Smooth muscle cell of the brain vasculature (primary cell): ENCODE measurements around the gene SPATA21.
"Not testable (repeated sequence)": the region's sequence is repeated elsewhere in the genome, so short reads cannot be mapped to it uniquely, and the experiment has no call there.

ENCODE experiments used
- DNase-seq: peaks from one replicate; pipeline ENCODE4 v3.0.0-alpha.2; 2012; ENCODE audit warnings: low read depth, low spot score

SPATA21 gene

DNA sequence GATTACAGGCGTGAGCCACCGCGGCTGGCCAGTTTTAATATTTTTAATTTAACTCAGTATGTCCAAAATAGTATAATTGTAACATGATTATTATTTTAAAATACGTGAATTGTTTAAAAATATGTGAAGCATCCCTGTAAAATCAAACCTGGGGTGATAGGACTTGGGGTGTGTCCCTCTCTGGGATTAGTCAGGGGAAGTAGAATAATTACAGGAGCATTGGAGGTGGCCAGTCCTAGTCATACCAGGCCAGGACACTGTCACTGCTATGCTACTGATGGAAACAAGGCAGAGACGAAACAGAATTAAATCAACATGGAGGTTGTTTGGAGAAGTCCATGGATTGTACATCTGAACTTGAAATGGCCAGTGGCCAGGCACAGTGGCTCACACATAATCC, 53.3 kb downstream of the SPATA21 start:
- no peak for DNase-seq

DNA sequence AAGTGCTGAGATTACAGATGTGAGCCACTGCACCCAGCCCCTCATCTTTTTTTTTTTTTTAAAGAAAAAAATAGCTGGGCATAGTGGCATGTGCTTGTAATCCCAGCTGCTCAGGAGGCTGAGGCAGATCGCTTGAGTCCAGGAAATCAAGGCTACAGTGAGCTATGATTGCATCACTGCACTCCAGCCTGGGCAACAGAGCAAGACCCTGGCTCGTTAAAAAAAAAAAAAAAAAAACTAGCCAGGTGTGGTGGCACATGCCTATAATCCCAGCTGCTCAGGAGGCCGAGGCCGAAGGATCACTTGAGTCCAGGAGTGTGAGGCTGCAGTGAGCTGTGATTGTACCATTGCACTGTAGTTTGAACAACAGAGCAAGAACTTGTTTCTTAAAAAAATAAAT, 56.4 kb downstream of the SPATA21 start:
- DNase-seq, result no peak

GRCh38 chr1:16378443-16378842, 58.8 kb downstream of the SPATA21 start:
- DNase-seq, result no peak

DNA sequence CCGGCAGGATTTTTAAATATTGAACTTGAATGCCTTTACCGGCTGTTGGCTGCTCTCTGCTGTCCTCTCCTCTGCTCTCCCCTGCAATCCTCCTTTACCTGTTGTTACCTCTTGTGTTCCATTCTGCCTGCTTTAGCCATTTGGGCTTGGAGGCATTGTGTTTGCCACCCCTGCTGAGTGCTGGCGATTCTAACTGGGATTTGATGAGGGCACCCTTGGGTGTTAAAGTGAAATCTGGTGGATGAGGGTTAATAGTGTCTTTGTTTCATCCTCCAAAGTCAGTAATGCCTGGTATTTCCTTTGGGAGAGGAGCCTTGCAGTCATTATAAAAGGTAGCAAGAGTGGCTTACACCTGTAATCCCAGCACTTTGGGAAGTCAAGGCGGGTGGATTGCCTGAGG, 60.3 kb downstream of the SPATA21 start:
- DNase-seq, result no peak

- DNase-seq, result no peak
Observed at GRCh38 chr1:16375521-16376340, 61.5 kb downstream of the SPATA21 start.

- no peak for DNase-seq
Observed at GRCh38 chr1:16374266-16374665, 63.0 kb downstream of the SPATA21 start.

DNA sequence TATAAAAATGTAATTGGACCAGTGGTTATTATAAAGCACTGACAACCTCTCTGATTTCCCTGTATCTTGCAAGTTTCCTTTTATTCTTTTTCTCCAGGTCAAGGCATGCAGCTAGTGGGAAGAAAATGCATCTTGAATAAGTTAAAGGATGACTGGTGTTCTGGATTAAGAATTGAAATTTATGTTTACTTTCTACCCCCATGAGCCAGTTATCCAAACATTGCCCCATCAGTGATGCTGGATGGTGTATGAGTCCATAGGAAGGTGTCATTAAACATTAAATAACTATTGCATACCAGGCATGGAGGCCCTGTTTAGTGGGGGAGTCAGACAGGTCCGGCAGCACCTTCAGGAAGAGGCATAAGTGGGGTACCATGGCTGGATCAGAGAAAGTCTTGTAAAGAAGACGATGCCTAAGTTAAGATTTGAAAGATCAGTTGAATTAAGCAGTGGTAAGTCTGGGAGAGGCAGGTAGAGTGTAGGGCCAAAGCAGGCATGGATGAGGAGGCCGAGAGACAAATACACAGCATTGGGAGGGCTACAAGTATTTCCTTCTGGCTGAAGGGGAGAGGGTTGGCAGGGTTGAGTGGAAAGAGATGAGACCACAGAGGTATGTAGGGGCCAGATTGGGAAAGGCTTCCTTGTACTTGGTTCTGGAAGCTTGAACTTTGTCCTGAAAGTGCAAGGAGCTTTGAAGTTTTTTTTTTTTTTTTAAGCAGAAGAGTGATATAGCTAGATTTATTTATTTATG, 64.5 kb downstream of the SPATA21 start:
- no peak for DNase-seq

- DNase-seq, result no peak
Observed at GRCh38 chr1:16371725-16372124, 65.5 kb downstream of the SPATA21 start.

- DNase-seq, result no peak
Observed at GRCh38 chr1:16369821-16370220, 67.4 kb downstream of the SPATA21 start.

GRCh38 chr1:16367968-16368890, 69.0 kb downstream of the SPATA21 start:
- no peak for DNase-seq

- DNase-seq, result peak; percentile 71
Observed at GRCh38 chr1:16367258-16367967, 69.8 kb downstream of the SPATA21 start.

DNA sequence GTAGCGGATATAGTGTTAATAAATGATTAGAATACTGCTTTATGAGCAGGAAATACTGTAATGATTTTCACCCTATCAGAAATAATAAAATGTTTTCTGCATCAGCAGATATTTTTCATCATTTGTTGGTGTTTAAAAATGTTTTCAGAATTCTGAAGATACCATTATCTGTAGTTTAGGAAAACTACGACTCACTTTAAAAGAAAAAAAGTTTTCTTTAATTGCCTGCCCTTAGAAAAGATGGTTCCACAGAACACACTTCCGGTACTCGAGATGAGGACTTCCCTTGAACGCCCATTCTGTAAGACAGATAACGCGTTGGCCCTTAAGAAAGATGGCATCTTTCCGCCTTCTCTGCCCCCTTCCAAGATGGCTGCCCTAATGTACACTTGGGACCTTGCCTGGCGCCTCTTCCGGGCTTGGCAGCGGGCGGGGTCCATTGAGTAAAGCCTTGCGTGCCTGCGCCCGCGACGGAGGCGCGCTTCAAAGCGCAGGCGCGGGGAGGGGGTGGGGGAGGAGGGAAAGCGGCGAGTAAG, 70.4 kb downstream of the SPATA21 start, which contains the start of gene SZRD1:
Gene SZRD1 (plus strand): TSS at position 521 of the 536 bp plus-strand sequence. CDS start 16 bp downstream, outside the sequence.
- peak; percentile 99 for DNase-seq

DNA sequence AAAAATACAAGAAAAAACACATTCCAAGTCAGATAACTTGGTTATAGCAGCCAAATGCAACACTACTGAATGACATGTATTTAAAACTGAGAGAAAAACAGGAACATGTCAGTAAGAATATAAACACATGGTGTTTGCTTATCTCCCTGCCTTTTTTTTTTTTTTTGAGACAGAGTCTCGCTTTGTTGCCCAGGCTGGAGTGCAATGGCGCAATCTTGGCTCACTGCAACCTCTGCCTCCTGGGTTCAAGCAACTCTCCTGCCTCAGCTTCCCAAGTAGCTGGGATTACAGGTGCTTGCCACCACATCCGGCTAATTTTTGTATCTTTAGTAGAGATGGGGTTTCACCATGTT, 72.1 kb downstream of the SPATA21 start:
- not testable (repeated sequence) for DNase-seq

DNA sequence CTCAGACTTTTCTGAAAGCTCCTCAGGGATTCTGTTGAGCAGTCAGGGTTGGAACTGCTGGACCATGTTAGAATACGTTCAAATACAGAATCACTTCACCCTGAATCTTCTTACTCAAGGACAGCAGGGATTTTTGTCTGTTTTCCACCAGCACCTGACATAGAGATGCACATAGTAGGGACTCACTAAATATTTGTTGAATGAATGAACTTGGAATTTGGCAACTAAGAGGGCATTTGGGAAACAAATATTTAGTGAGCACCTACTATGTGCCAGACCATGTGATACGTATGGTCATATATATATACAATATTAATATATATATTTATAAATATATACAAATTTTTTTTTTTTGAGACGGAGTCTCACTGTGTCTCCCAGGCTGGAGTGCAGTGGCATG, 80.4 kb downstream of the SPATA21 start:
- no peak for DNase-seq

DNA sequence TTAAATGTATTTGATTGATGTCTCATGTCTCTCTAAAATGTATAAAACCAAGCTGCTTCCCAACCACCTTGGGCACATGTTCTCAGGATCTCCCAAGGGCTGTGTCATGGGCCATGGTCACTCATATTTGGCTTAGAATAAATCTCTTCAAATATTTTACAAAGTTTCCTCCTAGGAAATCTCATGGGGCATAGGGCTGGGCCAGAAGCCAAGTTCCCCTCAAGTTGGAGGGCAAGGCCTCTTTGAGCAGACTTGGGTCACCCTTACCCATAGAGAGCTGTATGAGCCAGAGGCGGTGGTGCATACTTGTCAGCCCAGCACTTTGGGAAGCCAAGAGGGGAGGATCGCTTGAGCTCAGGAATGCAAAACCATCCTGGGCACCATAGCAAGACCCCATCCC, 82.6 kb downstream of the SPATA21 start:
- no peak for DNase-seq

DNA sequence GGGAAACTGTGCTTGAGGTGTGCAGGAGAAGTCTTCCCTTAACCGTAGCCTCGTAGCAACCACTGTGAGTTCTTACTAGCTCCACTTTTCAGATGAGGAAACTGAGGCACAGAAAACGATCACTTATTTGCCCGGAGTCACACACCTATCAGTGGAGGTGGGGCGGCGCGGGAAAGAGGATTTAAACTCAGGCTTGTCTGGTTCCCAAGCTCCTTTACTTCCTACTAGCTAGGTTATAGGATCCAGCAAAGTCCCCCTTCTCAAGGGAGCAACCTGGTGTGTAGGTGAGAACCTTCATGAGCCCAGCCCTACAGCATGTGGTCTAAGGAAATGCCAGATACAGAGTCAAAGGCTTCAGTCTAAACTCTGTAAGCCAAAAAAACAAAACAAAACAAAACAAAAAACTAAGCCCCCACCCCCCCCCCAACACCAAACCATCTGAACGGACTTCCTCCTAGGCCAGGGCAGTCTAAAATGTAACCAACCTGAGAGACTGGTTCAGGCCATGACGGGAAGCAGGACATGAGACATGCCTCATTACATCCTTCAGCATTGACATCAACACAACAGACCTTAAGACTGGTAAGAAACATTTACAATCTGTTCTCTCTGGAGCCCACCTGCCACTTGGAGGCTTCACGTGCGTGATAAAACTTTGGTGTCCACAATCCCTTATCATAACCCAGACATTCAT, 84.2 kb downstream of the SPATA21 start:
- DNase-seq, result no peak

DNA sequence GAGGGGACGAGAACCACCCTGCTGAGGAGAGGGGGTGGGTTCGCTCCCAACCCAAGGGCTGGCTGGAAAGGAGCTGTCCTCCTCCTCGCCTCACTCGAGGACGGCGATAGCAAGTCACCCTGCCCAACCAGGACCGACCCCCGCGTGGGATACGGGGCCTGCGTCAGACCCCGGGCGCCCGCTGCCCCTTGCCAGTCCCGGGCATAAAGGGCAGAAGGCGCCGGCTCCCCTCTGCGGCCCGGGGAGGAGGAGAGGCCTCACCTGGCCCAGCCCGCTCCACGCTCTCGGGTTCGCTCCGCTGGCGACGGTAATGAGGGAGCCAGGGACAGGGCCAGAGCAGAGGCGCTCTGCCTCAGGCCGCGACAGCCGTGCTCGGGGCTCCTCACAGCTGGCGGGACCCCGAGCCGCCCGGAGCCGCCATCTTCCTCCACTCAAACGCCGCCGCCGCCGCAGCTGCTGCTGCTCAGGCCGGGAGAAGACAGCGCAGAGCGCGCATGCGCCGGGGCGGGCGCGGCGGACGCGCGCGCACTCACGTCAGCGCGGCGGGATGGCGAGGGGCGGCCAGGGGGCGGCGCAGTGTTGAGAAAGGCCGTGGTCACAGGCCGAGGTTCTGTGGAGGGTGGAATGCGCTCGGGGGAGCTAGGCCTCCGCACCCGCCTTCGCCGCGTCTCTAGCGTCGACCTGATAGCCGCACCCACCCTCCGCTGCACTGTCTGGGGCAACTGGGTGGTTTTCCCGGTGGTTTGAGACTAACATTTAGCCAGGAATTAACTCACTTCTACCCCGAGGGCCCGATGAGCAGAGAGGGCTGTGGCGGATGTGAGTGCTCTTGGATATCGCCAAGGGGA, 85.0 kb downstream of the SPATA21 start, which contains the start of gene FBXO42:
Gene FBXO42 (minus strand): TSS at position 487 of the 848 bp plus-strand sequence. CDS start 37,062 bp downstream, outside the sequence.
- DNase-seq, result peak; percentile 81

GRCh38 chr1:16351456-16351993, 85.7 kb downstream of the SPATA21 start:
- no peak for DNase-seq

- no peak for DNase-seq
Observed at GRCh38 chr1:16349847-16350406, 87.3 kb downstream of the SPATA21 start.
